Fibroblast of mammary gland (primary cell): ENCODE measurements around the gene BCL2.

Experiments used
- DNase-seq: peaks from one replicate; pipeline ENCODE4 v3.0.0-alpha.2; 2010; ENCODE audit warnings: low read depth
- H3K4me3 ChIP-seq: 2 replicates; pipeline ENCODE4 v1.5.1; 2011; ENCODE audit warnings: low read depth, mild to moderate bottlenecking, low read length, moderate library complexity; ENCODE audit not compliant: control insufficient read depth
- TF ChIP-seq, protein P1 (sequence below): conservative IDR thresholded peaks from 2 replicates; pipeline ENCODE4 v1.5.1; 2011; ENCODE audit warnings: low read depth, low read length, inconsistent platforms; ENCODE audit not compliant: control insufficient read depth, insufficient read depth

BCL2 gene

DNA sequence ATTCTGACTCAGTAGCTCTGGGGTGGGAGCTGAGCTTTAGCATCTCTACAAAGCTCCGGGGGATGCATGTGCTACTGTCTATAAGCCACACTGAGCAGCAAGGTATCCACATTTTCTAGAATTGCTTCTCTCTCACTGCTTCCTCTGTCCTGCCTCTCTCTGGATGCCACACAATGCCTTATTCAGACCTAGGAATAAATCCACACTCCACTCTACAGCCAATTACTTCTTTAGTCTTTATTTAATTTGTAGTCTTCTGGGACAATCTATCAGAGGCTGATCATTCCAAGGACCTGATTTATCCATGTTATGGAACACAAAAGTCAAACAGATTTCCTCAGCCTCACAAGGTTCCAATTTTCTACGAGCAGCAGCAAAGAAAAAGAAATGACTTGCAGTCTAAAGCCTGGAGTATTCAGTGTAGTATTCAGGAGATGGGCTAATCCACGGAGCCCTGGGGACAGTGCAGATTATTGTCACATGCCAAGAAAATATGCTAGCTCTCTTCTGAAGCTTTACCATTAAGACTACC lies 4.4 kb downstream of the BCL2 start:
- H3K4me3 ChIP-seq = no peak overlapping the region
- TF ChIP-seq, protein P1, sequence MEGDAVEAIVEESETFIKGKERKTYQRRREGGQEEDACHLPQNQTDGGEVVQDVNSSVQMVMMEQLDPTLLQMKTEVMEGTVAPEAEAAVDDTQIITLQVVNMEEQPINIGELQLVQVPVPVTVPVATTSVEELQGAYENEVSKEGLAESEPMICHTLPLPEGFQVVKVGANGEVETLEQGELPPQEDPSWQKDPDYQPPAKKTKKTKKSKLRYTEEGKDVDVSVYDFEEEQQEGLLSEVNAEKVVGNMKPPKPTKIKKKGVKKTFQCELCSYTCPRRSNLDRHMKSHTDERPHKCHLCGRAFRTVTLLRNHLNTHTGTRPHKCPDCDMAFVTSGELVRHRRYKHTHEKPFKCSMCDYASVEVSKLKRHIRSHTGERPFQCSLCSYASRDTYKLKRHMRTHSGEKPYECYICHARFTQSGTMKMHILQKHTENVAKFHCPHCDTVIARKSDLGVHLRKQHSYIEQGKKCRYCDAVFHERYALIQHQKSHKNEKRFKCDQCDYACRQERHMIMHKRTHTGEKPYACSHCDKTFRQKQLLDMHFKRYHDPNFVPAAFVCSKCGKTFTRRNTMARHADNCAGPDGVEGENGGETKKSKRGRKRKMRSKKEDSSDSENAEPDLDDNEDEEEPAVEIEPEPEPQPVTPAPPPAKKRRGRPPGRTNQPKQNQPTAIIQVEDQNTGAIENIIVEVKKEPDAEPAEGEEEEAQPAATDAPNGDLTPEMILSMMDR = no peak
- no peak for DNase-seq

DNA sequence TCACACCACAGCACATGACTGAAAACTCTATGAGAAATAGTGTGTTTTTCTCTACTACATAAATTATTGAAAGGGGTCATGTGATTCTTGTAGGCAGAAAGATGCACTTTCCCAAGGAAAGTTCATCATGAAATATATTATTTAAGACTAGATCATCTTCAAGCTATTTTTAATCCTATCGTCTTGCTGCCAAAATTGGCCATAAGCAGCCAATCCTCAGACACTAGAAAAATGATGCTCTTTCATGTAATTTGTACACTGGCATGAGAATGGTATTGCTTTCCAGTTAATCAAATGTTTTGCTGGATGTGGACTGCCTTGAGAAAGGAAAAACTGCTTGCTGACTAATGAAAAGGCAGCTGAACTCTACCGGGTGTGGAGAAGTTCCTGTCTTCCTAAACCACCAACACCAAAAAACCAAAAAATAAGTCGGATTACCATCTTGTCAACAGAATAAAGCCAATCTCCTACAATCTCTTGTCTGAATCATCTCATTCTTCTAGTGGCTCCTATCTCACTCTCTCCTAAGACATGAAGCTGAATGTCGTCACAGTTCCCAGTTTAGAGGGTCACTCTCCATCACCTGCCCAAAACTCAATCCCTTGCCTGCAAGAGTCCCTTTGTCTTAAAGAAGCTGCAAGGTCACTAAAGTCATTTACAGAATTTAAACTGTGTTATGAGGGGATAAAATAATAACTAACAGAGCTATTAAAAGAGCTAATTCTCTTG lies 5.3 kb downstream of the BCL2 start:
- TF ChIP-seq, protein P1 = no peak

DNA sequence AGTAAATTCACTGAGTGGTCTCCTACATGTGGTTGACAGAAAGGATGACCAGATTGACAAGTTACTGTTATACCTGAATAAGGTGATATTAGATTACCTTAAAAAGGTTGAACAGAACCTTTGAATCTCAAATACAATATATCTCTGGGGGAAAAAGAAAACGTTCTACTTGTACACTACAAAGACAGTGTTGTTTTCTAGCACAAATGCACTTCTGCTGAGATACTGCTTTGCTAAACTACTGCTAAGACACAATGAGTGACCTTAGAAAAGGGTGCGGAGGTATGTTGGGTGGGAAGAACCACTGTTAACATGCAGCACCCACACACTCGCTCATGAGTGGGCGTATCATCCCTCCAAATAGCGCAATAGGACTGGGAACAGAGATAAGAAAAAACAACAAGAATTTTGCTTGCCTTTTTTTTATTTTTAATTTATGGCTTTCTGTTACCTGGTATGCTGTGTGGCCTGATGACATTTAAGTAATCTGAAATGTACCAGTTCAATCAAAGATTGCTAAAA lies 6.1 kb downstream of the BCL2 start:
- DNase-seq = no peak
- TF ChIP-seq, protein P1 = no peak
- H3K4me3 ChIP-seq = no peak overlapping the region

More for the DNA sequence above, 5.3 kb downstream of the BCL2 start:
- H3K4me3 ChIP-seq = no peak overlapping the region
- DNase-seq = no peak

DNA sequence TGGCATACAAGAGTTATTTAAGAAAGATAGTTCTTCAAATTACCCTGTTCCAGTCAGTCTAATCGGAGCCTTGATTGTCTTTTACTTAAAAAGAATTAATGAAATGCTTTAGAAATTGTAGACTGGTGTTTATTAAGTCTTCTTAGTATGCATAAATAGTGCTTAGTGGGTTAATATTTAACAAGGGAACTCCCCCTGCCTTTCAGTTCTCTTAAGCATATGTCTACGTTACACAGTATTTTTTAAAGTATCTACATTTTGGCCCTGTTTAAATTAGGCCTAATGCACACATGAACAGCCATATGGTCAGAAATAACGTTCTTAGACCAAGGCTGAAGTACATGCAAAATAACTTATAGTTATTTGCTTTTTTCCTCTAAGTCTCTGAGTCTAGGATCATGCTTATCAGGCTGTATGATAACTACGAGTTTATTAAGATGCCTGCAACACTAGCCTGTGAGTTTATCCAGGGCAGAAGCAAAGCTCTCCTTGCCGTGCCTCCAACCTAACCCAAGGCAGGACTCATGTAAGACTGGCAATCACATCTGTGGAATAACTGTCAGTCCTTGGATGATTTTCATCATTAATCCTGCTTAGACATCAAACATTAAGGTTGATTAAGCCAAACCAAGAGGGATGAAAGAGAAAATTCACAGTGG lies 6.7 kb downstream of the BCL2 start:
- H3K4me3 ChIP-seq = no peak overlapping the region
- TF ChIP-seq, protein P1 = no peak
- DNase-seq = no peak

DNA sequence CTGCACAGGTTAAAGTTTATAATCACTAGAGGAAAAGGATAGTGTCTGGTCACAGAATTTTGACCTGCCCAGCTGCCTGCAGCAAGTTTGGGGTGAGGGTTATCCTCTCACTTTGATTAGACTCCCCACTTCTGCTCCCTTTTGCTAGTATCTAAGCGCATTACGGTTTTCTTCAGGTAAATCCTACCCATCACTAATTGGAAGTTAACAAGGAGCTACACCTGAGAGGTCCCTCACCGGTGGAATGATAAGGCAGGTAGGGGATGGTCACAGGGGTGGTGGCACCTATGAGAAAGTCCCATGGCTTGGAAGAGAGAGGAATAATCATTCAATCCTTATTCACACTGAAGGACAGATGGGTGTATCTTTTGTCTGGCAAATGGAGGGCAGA lies 7.6 kb downstream of the BCL2 start:
- TF ChIP-seq, protein P1 = no peak
- H3K4me3 ChIP-seq = no peak overlapping the region
- DNase-seq = no peak

DNA sequence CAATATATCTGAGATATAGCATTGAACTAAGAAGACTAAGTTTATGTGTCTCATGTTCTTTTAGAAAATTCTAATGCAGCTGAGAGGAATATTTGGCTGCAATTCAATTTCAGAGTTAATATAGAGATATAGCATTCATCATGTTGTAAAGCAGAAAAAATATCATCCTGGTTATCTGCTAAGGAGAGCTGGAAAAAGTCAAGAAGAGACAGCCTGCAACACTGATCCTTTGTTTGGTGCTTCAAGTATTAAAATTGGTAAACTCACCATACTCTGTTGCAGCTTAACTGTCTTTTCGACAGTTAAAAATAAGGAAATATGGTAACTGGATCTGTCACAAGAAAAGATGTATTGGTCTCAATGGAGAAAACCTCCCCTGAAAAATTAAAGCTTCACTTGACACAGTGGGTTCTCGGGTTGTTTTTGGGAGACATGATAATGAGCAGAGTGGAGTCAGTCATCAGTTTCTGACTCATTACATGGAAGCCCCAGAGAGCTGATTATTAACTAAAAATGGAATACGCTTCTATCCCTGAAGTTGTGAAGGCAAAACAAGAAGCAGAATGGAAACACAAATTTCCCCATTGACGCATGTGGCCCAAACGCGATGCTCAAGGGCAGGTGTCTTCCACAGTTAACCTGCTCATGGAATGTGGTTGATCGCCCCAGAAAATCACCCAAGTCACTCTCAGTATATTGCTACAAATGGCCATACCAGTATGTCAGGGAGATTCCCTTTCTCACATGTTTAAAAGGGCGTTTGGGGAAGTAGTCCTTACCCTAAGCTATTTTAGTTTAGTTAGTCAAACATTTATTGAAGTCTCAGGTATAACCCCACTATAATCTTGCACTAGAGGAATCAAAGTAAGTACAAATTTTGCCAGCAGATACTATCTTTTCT lies 8.2 kb downstream of the BCL2 start:
- no peak for DNase-seq
- no peak overlapping the region for H3K4me3 ChIP-seq
- TF ChIP-seq, protein P1 = no peak
